SKM-1 treated with dmso at 0.1 percent for 144 hours (cell line): ENCODE results near the gene PCED1A.
"Not testable (repeated sequence)": the region's sequence is repeated elsewhere in the genome, so short reads cannot be mapped to it uniquely, and the experiment has no call there.

Experiments used
- DNase-seq: peaks from one replicate; lab custom pipeline; 2025; ENCODE audit not compliant: unreplicated experiment; lab: John Stamatoyannopoulos, UW

PCED1A gene

DNA sequence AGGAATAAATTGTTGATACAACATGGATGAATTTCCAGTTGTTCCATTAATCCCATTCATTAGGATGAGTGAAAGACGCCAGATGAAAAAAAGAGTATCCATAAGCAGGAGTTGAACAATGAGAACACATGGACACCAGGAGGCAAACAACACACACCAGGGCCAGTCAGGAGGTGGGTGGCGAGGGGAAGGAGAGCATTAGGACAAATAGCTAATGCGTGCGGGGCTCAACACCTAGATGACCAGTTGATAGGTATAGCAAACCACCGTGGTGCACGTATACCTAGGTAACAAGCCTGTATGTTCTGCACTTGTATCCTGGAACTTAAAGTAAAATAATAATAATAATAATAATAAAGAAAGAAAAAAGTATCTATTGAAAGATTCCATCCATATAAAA, 11.1 kb downstream of the PCED1A start:
- no peak for DNase-seq

DNA sequence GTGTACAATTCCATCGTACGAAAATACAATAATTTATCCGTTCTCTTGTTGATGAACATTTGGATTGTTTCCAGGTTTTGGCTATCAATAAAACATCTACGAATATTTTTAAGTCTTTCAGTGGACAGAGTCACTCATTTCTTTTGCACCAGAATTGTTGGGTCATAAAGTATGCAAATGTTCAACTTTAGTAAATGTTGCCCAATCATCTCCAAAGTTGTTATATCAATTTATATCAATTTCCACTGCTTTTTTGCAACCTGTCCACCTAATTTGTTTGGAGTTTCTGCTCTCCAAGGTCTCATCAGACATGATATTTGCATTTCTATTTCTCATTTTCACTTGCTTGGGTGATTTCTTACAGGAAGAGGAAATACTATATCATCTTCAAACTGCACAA, 13.8 kb downstream of the PCED1A start:
- DNase-seq = no peak

DNA sequence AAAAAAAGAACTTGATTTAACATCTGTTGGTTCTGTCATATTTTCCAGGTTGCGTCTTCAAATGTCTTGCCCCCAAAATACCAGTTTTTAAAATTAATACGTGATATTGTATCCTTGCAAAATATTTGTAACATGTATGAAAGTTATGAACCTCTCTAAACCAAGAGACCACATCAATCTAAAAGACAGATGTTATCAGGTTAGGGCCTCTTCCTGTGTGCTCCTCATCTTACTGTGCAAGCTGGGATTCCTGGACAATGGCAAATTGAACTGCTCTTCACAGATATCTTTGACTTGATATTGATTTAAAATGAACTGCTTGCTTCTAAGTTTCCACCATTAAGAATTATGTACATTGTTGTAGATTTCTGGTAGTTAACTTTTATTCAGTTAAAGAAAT, 14.7 kb downstream of the PCED1A start:
- no peak for DNase-seq

DNA sequence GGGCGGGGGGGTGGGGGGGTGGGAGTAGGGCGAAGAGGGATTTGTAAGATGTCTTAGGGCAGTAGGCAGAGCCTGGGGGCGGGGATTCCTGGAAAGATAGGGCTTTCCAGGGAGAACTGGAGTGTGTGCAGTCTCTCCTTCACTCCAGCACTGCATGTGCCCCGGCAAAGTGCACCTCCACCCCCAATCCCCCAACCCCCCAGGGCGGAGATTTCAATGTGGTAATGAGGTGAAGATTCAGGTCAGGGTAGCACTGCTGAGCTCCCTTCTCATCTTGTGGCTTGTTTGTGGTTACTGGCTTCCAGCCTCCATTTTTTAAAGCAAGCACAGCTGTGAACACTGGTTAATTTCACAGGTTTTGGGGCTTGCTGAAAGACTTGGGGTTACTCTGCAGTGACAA, 18.4 kb downstream of the PCED1A start:
- no peak for DNase-seq

- no peak for DNase-seq
Observed at GRCh38 chr20:2820896-2821869, 19.3 kb downstream of the PCED1A start.

GRCh38 chr20:2820084-2820895, 20.2 kb downstream of the PCED1A start:
- no peak for DNase-seq

GRCh38 chr20:2817891-2818595, 22.4 kb downstream of the PCED1A start:
- DNase-seq = no peak

DNA sequence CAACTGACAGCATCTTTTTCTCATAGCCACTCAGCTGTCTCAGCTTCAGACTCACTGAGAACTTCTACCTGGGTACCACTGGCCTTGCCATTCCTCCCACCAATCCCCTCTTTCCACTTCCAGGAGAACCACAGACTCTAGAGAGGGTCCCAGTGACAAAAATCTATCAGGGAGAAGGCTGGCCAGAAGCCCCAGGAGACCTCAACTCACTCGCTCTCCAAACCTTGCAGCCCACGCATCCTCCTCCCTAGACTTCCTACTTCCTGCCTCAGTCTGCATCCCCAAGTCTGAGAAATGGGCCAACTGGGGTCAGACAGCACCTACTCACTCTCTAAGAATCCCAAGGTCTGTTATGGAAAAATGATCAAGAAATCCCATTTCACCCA, 23.1 kb downstream of the PCED1A start:
- DNase-seq = no peak

DNA sequence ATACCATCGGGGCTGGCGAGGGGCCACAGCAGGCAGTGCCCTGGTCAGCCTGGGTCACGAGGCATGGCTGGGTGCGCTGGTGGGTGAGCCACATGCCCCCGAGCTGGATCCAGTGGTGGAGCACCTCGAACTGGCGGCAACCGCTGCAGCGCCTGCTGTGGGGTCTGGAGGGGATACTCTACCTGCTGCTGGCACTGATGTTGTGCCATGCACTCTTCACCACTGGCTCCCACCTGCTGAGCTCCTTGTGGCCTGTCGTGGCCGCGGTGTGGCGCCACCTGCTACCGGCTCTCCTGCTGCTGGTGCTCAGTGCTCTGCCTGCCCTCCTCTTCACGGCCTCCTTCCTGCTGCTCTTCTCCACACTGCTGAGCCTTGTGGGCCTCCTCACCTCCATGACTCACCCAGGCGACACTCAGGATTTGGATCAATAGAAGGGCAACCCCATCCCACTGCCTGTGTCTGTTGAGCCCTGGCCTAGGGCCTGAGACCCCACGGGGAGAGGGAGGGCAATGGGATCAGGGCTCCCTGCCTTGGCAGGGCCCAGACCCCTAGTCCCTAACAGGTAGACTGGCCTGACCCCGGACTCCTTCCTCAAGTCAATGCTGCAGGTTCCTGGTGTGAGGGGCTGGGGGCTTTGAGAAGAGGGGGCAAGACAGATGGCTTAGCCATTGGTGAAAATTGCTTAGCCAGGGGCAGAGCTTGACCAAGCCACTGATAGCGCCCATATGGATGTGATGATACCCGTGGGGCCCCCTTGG, 23.7 kb downstream of the PCED1A start:
- DNase-seq = no peak

DNA sequence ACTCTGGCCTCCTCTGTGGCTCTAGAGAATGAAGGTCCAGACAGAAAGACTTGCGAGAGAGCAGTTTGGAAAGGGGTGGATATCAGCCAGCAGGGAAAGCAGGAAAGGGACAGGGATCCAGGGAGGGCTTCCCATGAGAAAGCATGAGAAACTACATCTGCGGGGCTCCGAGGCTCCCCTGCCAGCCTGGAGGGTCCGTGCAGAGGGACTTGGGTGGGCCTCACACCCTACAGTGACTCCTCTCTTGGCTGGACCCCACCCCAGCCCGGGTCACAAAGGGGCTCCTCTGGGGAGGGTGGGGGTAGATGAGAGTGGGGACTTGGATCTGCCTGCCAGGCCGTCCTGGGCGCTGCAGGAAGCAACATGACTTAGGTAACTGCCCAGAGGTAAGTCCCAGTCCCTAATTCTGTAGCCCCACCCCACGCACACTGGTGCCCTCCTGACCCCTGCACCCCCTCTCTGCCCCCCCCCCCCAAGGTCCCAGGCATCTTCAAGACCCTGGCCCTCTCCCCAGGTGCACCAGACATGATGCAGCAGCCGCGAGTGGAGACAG, 24.3 kb downstream of the PCED1A start, which contains the start of gene TMEM239:
Gene TMEM239 (plus strand): TSS at position 335 of the 553 bp plus-strand sequence. CDS start 191 bp downstream, at position 526.
- no peak for DNase-seq

DNA sequence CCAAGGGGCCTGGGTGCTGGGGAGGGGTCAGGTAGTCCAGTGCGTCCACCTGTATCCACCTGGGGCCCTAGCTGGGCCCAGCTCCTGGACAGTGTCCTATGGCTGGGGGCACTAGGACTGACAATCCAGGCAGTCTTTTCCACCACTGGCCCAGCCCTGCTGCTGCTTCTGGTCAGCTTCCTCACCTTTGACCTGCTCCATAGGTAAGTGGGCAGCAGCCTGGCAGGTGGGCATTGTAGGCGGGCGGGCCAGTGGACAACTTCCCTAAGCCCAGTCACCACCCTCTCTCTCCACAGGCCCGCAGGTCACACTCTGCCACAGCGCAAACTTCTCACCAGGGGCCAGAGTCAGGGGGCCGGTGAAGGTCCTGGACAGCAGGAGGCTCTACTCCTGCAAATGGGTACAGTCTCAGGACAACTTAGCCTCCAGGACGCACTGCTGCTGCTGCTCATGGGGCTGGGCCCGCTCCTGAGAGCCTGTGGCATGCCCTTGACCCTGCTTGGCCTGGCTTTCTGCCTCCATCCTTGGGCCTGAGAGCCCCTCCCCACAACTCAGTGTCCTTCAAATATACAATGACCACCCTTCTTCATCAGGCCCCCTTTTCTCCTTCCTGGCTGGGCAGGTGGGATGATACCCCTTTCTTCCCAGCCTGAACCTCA, 25.1 kb downstream of the PCED1A start:
- no peak for DNase-seq

DNA sequence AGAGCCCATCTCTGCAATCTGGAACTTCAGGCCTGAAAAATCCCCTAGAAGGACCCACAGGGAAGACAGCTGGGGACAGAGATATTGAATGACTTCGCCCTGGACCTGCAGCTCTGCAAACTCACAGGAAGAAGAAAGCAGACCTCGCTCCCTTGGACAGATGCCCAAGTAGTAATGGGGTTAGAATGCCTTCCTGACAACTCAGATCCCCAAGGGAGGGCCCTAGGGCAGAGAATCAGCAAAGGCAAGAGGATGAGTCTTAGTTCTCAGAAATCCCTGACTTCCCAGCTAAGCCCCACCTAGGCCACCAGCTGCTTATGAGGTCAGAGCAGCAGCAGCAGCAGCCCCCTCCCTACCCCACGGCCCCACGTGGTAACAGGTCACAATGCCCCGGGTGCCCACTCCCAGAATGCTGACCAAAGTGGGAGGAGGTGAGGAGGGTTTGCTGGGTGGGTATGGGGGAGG, 25.8 kb downstream of the PCED1A start, which contains the start of gene C20orf141:
Gene C20orf141 (plus strand): TSS at position 401 of the 465 bp plus-strand sequence. CDS start 198 bp downstream, outside the sequence.
- DNase-seq = no peak

GRCh38 chr20:2814076-2814475, 26.4 kb downstream of the PCED1A start:
- DNase-seq = no peak

- DNase-seq = no peak
Observed at GRCh38 chr20:2812189-2812588, 28.3 kb downstream of the PCED1A start.

GRCh38 chr20:2809690-2810089, 30.8 kb downstream of the PCED1A start:
- no peak for DNase-seq

GRCh38 chr20:2807929-2808328, 32.5 kb downstream of the PCED1A start:
- not testable (repeated sequence) for DNase-seq

DNA sequence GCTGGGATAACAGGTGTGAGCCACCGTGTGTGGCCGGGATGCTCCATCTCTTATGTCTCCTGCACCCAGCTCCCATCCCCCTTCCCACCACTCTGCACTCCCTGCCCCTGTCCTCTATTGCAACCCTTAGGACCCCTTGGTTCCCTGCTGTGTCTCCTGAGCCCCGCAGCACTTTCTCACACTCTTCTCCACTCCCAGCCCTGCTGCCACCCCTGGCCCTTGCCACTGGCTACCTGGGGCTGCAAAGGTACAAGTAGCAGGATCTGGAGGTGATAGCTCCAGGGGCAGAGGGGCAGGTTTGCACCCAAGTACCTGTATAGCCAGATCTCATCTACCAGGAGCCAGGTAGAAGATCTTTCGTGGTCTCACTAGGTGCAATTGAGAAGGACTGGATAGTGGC, 33.4 kb downstream of the PCED1A start:
- no peak for DNase-seq

DNA sequence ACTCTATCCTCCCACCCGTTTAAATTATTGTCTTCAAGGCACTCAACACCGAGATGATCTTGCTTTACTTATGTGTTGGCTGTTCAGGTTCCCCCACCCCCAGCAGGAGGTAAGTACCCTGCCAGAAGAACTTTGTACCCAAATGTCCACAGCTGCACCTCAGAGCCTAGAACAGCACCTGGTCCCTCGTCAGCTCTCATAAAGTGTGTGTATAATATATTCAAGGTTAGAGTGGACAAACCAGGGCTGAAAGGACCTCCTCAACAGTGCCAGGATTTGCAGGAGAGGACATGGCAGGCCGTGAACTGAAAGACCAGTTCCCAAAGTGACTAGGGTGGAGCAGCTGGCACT, 34.1 kb downstream of the PCED1A start:
- no peak for DNase-seq

DNA sequence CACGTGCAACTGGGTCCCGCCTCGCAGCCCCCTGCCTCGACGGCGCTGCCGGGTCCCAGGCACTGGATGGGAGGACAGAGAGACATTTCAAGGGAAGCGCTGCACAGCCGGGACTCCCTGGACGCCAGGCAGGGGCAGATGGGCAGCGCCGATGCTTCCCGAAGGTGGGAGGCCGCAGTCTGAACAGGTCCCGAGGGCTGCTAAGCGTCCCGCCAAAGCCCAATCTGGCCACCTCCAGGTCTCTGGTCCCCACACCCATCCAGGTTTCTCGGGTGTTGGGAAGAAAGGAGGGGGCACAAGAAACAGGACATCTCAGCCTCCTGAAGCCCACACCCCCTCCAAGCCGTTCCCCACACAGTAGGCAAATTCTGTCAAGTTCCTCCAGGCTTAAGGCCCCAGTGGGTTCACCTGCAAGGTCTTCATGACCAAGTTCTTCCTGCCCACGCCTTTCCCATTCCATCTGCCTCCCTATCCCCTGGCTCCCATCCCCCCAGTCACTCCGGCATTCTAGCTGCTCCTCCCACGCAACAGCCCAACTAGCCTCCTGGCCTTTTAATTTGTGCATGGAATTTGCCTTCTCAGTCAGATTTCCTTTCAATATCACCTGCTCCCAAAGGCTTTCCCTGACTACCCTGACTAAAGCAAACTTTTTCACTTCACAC, 34.6 kb downstream of the PCED1A start:
- no peak for DNase-seq
